ENCODE data around the gene ADCY1. TPM values are rescaled to one million over a fixed set of nuclear protein-coding genes. Genes with fewer than 3 reads are reported as not detected.

The ADCY1 gene
- total and polyA plus RNA-seq, 8 donors: 0.55 to 2.8 (median 2.5) TPM

GRCh38 chr7:45716380-45717203 is 142.4 kb downstream of the ADCY1 start:
- H3K27me3 ChIP-seq: no peaks in the 10 kb centered on the region
- no peaks in the 10 kb centered on the region for H3K9me3 ChIP-seq
- no peaks in the 10 kb centered on the region for H3K36me3 ChIP-seq
- H3K4me3 ChIP-seq: no peak overlapping the region
- no peak for TF ChIP-seq CTCF (IDR thresholded peaks at IDR 0.05)
- intact Hi-C loops (cut with DNase I): no loop called here
- H3K4me1 ChIP-seq: no peaks in the 10 kb centered on the region
- peak in 1 of 4 donors; percentile 64 for DNase-seq
- ATAC-seq: no peak
- H3K27ac ChIP-seq: no peak overlapping the region

- H3K9me3 ChIP-seq: no peaks in the 10 kb centered on the region
- H3K27me3 ChIP-seq: no peaks in the 10 kb centered on the region
- peak in 1 of 4 donors; percentile 65 for DNase-seq
- intact Hi-C loops (cut with DNase I): no loop called here
- ATAC-seq: no peak
- H3K36me3 ChIP-seq: peaks cover 0 to 7% of the 10 kb centered on the region in 2 donors
- no peak overlapping the region for H3K27ac ChIP-seq
- no peaks in the 10 kb centered on the region for H3K4me1 ChIP-seq
- no peak for TF ChIP-seq CTCF (IDR thresholded peaks at IDR 0.05)
- no peak overlapping the region for H3K4me3 ChIP-seq
Measured at GRCh38 chr7:45717537-45718235, 143.5 kb downstream of the ADCY1 start.

- H3K4me1 ChIP-seq: no peaks in the 10 kb centered on the region
- intact Hi-C loops (cut with DNase I): no loop called here
- TF ChIP-seq CTCF (IDR thresholded peaks at IDR 0.05): no peak
Measured at GRCh38 chr7:45718464-45719330, 144.5 kb downstream of the ADCY1 start.

GRCh38 chr7:45720989-45721388 is 146.8 kb downstream of the ADCY1 start:
- ATAC-seq: no peak
- Histone ChIP-seq H3K27ac (no peak overlapping the region), H3K4me1 (no peaks in the 10 kb centered on the region), H3K27me3 (no peaks in the 10 kb centered on the region), H3K9me3 (no peaks in the 10 kb centered on the region), H3K4me3 (no peak overlapping the region), H3K36me3 (peaks cover 0 to 36% of the 10 kb centered on the region in 2 donors)
- no peak for TF ChIP-seq CTCF (IDR thresholded peaks at IDR 0.05)
- intact Hi-C loops (cut with DNase I): no loop called here
- peak in 1 of 4 donors; percentile 28 for DNase-seq

More at GRCh38 chr7:45718464-45719330, 144.5 kb downstream of the ADCY1 start:
- DNase-seq (peak in 1 of 4 donors; percentile 67), ATAC-seq (no peak)
- no peak overlapping the region for H3K4me3 ChIP-seq
- no peaks in the 10 kb centered on the region for H3K27me3 ChIP-seq
- H3K9me3 ChIP-seq: no peaks in the 10 kb centered on the region
- H3K27ac ChIP-seq: no peak overlapping the region
- peaks cover 0 to 16% of the 10 kb centered on the region in 2 donors for H3K36me3 ChIP-seq
